HepG2 (cell line): ENCODE results near the gene LRRC4C. TPM values are rescaled to one million over a fixed set of nuclear protein-coding genes. Genes with fewer than 3 reads are reported as not detected.

Experiments used
- ATAC-seq: fragments of 200-7000 bp; cut with Tn5 transposase; 3 replicates; pipeline ENCODE4 v1.9.1; 2020; ENCODE audit warnings: mild to moderate bottlenecking, moderate library complexity
- BruUV-seq: library from RNA; stranded (reverse); fragments of 400-500 nt; replicated peaks from 2 replicates; lab custom pipeline; 2021; lab: Mats Ljungman, UMichigan
- CTCF ChIA-PET: fragments of 300-600 bp; formaldehyde crosslinking; extraction: SDS; loops from one replicate; lab custom pipeline; 2021; ENCODE audit warnings: low total read pairs, inconsistent platforms, low intra/inter-chr PET ratio; lab: Yijun Ruan, JAX
- POLR2A ChIA-PET: fragments of 350-600 bp; sonication (Branson Sonifier 250); formaldehyde crosslinking; loops from one replicate; lab custom pipeline; 2020; ENCODE audit warnings: antibody characterized with exemption, inconsistent platforms; lab: Yijun Ruan, JAX
- DNase-seq: peaks from one replicate; pipeline ENCODE4 v3.0.0-alpha.2; 2015; ENCODE audit warnings: low spot score
- FAIRE-seq: peaks from 3 replicates; lab custom pipeline; 2011; peaks lifted over from hg19 to GRCh38; lab: Jason Lieb, UNC
- H2AFZ ChIP-seq: one replicate; pipeline ENCODE4 v1.6.1; 2011; ENCODE audit warnings: low read length, inconsistent platforms
- H3K27ac ChIP-seq: fragments of 300-600 bp; 3 replicates; pipeline ENCODE4 v1.8.0; 2011; ENCODE audit warnings: mixed run types, mild to moderate bottlenecking, mixed read lengths, low read length, inconsistent platforms; ENCODE audit not compliant: insufficient read depth; ENCODE audit errors: extremely low read length
- H3K27me3 ChIP-seq, 2 experiments: fragments of 200-600 bp in 1 of 2; 2 replicates in 1 of 2; 3 replicates in 1 of 2; pipeline versions ENCODE4 v1.6.0 to v1.8.0; 2011; ENCODE audit warnings: low read length in 2 of 2, mild to moderate bottlenecking in 2 of 2, moderate library complexity in 2 of 2, inconsistent platforms in 1 of 2; ENCODE audit not compliant: insufficient read depth in 2 of 2, control insufficient read depth in 1 of 2
- H3K36me3 ChIP-seq, 2 experiments: fragments of 200-600 bp in 1 of 2; replicated peaks in 1 of 2; 2 replicates in 1 of 2; 3 replicates in 1 of 2; pipeline versions ENCODE4 v1.5.1 to v1.8.0; 2011; ENCODE audit warnings: low read length in 2 of 2, inconsistent platforms in 1 of 2; ENCODE audit not compliant: insufficient read depth in 2 of 2, control insufficient read depth in 1 of 2
- H3K4me1 ChIP-seq: 2 replicates; pipeline ENCODE4 v1.5.1; 2012; ENCODE audit warnings: low read length, inconsistent platforms; ENCODE audit not compliant: insufficient read depth
- H3K4me2 ChIP-seq: 2 replicates; pipeline ENCODE4 v1.6.0; 2011; ENCODE audit warnings: low read depth, low read length, inconsistent platforms
- H3K4me3 ChIP-seq, 3 experiments: fragments of 200-600 bp in 1 of 3; sonication (generic), shearing (Covaris generic) in 1 of 3; replicated peaks in 1 of 3; 2 replicates each; pipeline ENCODE4 v1.5.1; 2011 to 2016; ENCODE audit warnings: low read length in 3 of 3, inconsistent platforms in 2 of 3, low read depth in 2 of 3, mild to moderate bottlenecking in 2 of 3, control low read depth in 1 of 3, mixed read lengths in 1 of 3; ENCODE audit not compliant: insufficient read depth in 1 of 3
- H3K79me2 ChIP-seq: one replicate; pipeline ENCODE4 v1.6.1; 2011; ENCODE audit warnings: low read length, inconsistent platforms; ENCODE audit not compliant: insufficient read depth
- H3K9ac ChIP-seq: 2 replicates; pipeline ENCODE4 v1.6.0; 2011; ENCODE audit warnings: mild to moderate bottlenecking, low read depth, low read length, inconsistent platforms; ENCODE audit not compliant: insufficient read depth
- H3K9me3 ChIP-seq: 2 replicates; pipeline ENCODE4 v1.5.1; 2012; ENCODE audit warnings: mild to moderate bottlenecking, low read length
- H4K20me1 ChIP-seq: 2 replicates; pipeline ENCODE4 v1.6.0; 2011; ENCODE audit warnings: inconsistent platforms, mild to moderate bottlenecking, low read length, moderate library complexity; ENCODE audit not compliant: insufficient read depth
- EP300 ChIP-seq, 3 experiments: sonication (generic) in 1 of 3; formaldehyde crosslinking in 1 of 3; IDR thresholded peaks; 2 replicates each; pipeline versions ENCODE4 v1.5.1 to v1.6.1; 2011 to 2020; ENCODE audit warnings: low read depth in 2 of 3, low read length in 2 of 3, borderline replicate concordance in 1 of 3, improper control_type of control experiment in 1 of 3, mild to moderate bottlenecking in 1 of 3, missing genetic modification reagents in 1 of 3, moderate library complexity in 1 of 3
- GATAD2A ChIP-seq: IDR thresholded peaks from 2 replicates; pipeline ENCODE4 v1.6.1; 2016
- MEIS1 ChIP-seq: sonication (generic); formaldehyde crosslinking; IDR thresholded peaks from 2 replicates; pipeline ENCODE4 v1.9.0; 2021; ENCODE audit warnings: mild to moderate bottlenecking, missing genetic modification reagents, moderate library complexity, borderline replicate concordance
- RBFOX2 ChIP-seq: fragments of 200-400 bp; formaldehyde crosslinking; IDR thresholded peaks from 2 replicates; pipeline ENCODE4 v1.6.1; 2017; ENCODE audit warnings: low read depth, mild to moderate bottlenecking, low read length
- RFX1 ChIP-seq: fragments of 450-650 bp; IDR thresholded peaks from 2 replicates; pipeline ENCODE4 v1.6.1; 2017
- SMC3 ChIP-seq: IDR thresholded peaks from 2 replicates; pipeline ENCODE4 v1.6.1; 2011; ENCODE audit warnings: low read length, improper control_type of control experiment
- SP5 ChIP-seq: IDR thresholded peaks from 2 replicates; pipeline ENCODE4 v1.6.1; 2016; ENCODE audit warnings: low read depth, borderline replicate concordance
- ZFP62 ChIP-seq: sonication (generic); formaldehyde crosslinking; IDR thresholded peaks from 2 replicates; pipeline ENCODE4 v1.4.0; 2020; ENCODE audit warnings: missing genetic modification reagents
- ZNF17 ChIP-seq: sonication (generic); formaldehyde crosslinking; IDR thresholded peaks from 2 replicates; pipeline ENCODE4 v1.5.0; 2020; ENCODE audit warnings: mild to moderate bottlenecking, missing genetic modification reagents
- ZNF180 ChIP-seq: sonication (generic); formaldehyde crosslinking; IDR thresholded peaks from 2 replicates; pipeline ENCODE4 v1.4.0; 2020; ENCODE audit warnings: low read depth, missing genetic modification reagents, borderline replicate concordance
- ZNF589 ChIP-seq: sonication (generic); formaldehyde crosslinking; conservative IDR thresholded peaks from 2 replicates; pipeline ENCODE4 v1.8.0; 2022; ENCODE audit warnings: mild to moderate bottlenecking, moderate library complexity, missing genetic modification reagents
- ZNF660 ChIP-seq: sonication (generic); formaldehyde crosslinking; IDR thresholded peaks from 2 replicates; pipeline ENCODE4 v1.5.1; 2020; ENCODE audit warnings: mild to moderate bottlenecking, low read depth, missing genetic modification reagents, borderline replicate concordance
- ZSCAN30 ChIP-seq: sonication (generic); formaldehyde crosslinking; IDR thresholded peaks from 2 replicates; pipeline ENCODE4 v1.5.0; 2020; ENCODE audit warnings: mild to moderate bottlenecking, missing genetic modification reagents
- WGBS: methylation state at CpG from one replicate; pipeline ENCODE4 v1.1.6; 2017; ENCODE audit warnings: low lambda C conversion rate; 5-methylcytosine and 5-hydroxymethylcytosine counted together
- in situ Hi-C: cut with HindIII; loops from 2 replicates; pipeline ENCODE4 v1.10.0; 2017; ENCODE audit warnings: low pct_unique_long_range_greater_than_20kb; ENCODE audit not compliant: extremely low pct_ligation_motif_present
- intact Hi-C: fragments of 100-400 bp; cut with micrococcal nuclease; formaldehyde crosslinking; loops from one replicate; pipeline ENCODE4 v1.10.0; 2022; ENCODE audit not compliant: unreplicated experiment
- polyA plus RNA-seq, 8 experiments: library from polyadenylated mRNA; depleted of rRNA in 3 of 8; stranded (reverse) in 7 of 8; unstranded in 1 of 8; fragments of >200 nt; fragmentation: Illumina TruSeq in 4 of 8; extraction: Trizol in 4 of 8; gene quantifications; 2 replicates each; pipeline versions ENCODE4 v1.2.1 to v1.2.3, GENCODE V29; 2011 to 2016; ENCODE audit warnings: low read depth in 4 of 8, missing spikeins in 1 of 8, mixed read lengths in 1 of 8; ENCODE audit not compliant: insufficient read depth in 1 of 8
- total RNA-seq, 5 experiments: library from RNA; depleted of rRNA; stranded (reverse); fragments of >200 nt; fragmentation: Illumina TruSeq; extraction: Trizol; gene quantifications; 2 replicates each; pipeline ENCODE4 v1.2.3, GENCODE V29; 2016; ENCODE audit warnings: low read depth in 1 of 5
- TF ChIP-seq, protein P1 (sequence below): sonication (generic); formaldehyde crosslinking; IDR thresholded peaks from 2 replicates; pipeline ENCODE4 v1.4.0; 2020; ENCODE audit warnings: mild to moderate bottlenecking, missing genetic modification reagents
- TF ChIP-seq, protein P2 (sequence below): sonication (generic); formaldehyde crosslinking; IDR thresholded peaks from 2 replicates; pipeline ENCODE4 v1.8.1; 2023; ENCODE audit warnings: mild to moderate bottlenecking, moderate library complexity, missing genetic modification reagents
- TF ChIP-seq, protein P3 (sequence below): sonication (generic); formaldehyde crosslinking; IDR thresholded peaks from 2 replicates; pipeline ENCODE4 v1.9.0; 2021; ENCODE audit warnings: missing genetic modification reagents, mild to moderate bottlenecking, borderline replicate concordance
- TF ChIP-seq, protein P4 (sequence below): IDR thresholded peaks from 2 replicates; pipeline ENCODE4 v1.6.1; 2012; ENCODE audit warnings: low read length, improper control_type of control experiment

The LRRC4C gene
- total and polyA plus RNA-seq, 2 of the 13 experiments (the other 11 are each of a cell fraction or from before 2014, with no cell fraction given): not detected

DNA sequence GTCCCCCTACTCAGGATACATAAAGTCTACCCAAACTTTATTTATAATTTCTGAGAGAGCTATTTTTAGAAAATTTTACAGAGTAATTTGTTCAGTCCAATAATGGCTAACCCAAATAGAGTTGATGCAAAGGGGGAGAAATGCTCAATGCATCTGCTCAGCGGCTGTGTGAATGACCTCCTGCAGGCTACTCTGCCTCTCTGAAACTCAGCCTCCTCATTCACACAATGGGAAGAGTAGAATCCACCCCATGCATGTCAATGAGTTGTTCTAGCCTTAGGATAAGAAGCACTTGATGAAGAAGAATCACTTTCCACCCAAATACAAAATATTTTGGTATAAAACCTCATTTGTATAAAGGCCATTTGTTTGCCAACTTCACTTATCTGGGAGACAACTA lies 1204.0 kb downstream of the LRRC4C start (continued):
- TF ChIP-seq EP300 (IDR thresholded peaks at IDR 0.05; ENCODE audit: low read depth in 2 of 2, low read length in 2 of 2): no peak
- TF ChIP-seq EP300 (CRISPR knock-in tag; IDR thresholded peaks at IDR 0.05; ENCODE audit: borderline replicate concordance): no peak
- TF ChIP-seq, protein P1, sequence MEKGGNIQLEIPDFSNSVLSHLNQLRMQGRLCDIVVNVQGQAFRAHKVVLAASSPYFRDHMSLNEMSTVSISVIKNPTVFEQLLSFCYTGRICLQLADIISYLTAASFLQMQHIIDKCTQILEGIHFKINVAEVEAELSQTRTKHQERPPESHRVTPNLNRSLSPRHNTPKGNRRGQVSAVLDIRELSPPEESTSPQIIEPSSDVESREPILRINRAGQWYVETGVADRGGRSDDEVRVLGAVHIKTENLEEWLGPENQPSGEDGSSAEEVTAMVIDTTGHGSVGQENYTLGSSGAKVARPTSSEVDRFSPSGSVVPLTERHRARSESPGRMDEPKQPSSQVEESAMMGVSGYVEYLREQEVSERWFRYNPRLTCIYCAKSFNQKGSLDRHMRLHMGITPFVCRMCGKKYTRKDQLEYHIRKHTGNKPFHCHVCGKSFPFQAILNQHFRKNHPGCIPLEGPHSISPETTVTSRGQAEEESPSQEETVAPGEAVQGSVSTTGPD (CRISPR knock-in tag): no peak
- TF ChIP-seq ZNF660 (CRISPR knock-in tag): no peak
- no peak for TF ChIP-seq MEIS1
- TF ChIP-seq, all 625 proteins: peak for 0

DNA sequence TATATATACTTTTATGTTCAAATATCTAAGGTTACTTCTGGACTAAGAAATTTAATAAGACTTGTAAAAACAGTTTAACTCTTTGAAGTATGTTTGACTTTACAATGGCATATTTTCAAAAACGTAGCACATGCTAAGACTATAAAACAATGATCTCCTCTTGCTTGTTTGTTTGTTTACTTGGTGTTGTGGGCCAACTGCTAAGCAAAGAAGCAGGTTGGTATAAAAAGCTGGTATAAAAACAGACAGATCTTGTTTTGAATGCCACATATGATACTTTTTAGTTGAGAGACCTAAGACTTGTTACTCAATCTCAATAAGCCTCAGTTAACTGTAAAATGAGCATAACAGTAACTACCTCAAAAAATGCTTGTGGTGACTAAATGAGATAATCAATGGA lies 1206.3 kb downstream of the LRRC4C start:
- H3K9ac ChIP-seq: no peak overlapping the region
- 0% methylated on average over 1 of the region's 1 CpG for WGBS
- H3K9me3 ChIP-seq: no peaks in the 10 kb centered on the region
- H3K4me1 ChIP-seq: no peaks in the 10 kb centered on the region
- intact Hi-C loops (no loop called here), in situ Hi-C loops (no loop called here)
- no peak for DNase-seq
- FAIRE-seq: no peak
- no peak for ATAC-seq
- no peaks in the 10 kb centered on the region for H3K36me3 ChIP-seq
- ChIA-PET POLR2A (no interaction called here), CTCF (no interaction called here)
- H3K4me2 ChIP-seq: no peak overlapping the region
- no peaks in the 10 kb centered on the region for H4K20me1 ChIP-seq
- no peak overlapping the region for H3K27ac ChIP-seq
- no peaks in the 10 kb centered on the region for H3K79me2 ChIP-seq
- no TSS peak for BruUV-seq
- no peak overlapping the region for H3K4me3 ChIP-seq
- H3K27me3 ChIP-seq: no peaks in the 10 kb centered on the region
- no peak overlapping the region for H2AFZ ChIP-seq
- no peak for TF ChIP-seq GATAD2A (CRISPR knock-in tag)
- no peak for TF ChIP-seq SP5 (CRISPR knock-in tag)
- TF ChIP-seq, protein P2, sequence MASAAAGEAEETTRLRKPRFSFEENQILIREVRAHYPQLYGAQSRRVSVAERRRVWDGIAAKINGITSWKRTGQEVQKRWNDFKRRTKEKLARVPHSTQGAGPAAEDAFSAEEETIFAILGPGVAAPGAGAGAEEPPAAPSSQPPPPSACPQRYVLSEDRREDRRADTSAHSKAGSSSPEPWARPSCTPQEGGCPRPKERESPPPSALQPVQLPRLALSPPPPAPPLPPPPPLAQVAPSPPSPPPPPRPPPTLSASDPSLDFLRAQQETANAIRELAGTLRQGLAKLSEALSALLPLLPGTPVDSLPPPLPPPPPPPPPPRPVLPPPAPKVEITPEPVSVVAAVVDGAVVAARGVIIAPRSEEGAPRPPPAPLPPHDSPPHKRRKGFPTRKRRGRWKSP: no peak
- no peak for TF ChIP-seq RBFOX2
- no peak for TF ChIP-seq ZNF180 (CRISPR knock-in tag)
- TF ChIP-seq, protein P3, sequence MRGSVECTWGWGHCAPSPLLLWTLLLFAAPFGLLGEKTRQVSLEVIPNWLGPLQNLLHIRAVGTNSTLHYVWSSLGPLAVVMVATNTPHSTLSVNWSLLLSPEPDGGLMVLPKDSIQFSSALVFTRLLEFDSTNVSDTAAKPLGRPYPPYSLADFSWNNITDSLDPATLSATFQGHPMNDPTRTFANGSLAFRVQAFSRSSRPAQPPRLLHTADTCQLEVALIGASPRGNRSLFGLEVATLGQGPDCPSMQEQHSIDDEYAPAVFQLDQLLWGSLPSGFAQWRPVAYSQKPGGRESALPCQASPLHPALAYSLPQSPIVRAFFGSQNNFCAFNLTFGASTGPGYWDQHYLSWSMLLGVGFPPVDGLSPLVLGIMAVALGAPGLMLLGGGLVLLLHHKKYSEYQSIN (CRISPR knock-in tag): no peak
- no peak for TF ChIP-seq ZNF17
- TF ChIP-seq EP300 (IDR thresholded peaks at IDR 0.05; ENCODE audit: low read depth in 2 of 2, low read length in 2 of 2): no peak
- no peak for TF ChIP-seq EP300 (CRISPR knock-in tag; IDR thresholded peaks at IDR 0.05; ENCODE audit: borderline replicate concordance)
- TF ChIP-seq RFX1: no peak
- no peak for TF ChIP-seq ZNF589 (CRISPR knock-in tag)
- TF ChIP-seq ZSCAN30 (CRISPR knock-in tag): no peak
- no peak for TF ChIP-seq ZFP62 (CRISPR knock-in tag)
- TF ChIP-seq, protein P4, sequence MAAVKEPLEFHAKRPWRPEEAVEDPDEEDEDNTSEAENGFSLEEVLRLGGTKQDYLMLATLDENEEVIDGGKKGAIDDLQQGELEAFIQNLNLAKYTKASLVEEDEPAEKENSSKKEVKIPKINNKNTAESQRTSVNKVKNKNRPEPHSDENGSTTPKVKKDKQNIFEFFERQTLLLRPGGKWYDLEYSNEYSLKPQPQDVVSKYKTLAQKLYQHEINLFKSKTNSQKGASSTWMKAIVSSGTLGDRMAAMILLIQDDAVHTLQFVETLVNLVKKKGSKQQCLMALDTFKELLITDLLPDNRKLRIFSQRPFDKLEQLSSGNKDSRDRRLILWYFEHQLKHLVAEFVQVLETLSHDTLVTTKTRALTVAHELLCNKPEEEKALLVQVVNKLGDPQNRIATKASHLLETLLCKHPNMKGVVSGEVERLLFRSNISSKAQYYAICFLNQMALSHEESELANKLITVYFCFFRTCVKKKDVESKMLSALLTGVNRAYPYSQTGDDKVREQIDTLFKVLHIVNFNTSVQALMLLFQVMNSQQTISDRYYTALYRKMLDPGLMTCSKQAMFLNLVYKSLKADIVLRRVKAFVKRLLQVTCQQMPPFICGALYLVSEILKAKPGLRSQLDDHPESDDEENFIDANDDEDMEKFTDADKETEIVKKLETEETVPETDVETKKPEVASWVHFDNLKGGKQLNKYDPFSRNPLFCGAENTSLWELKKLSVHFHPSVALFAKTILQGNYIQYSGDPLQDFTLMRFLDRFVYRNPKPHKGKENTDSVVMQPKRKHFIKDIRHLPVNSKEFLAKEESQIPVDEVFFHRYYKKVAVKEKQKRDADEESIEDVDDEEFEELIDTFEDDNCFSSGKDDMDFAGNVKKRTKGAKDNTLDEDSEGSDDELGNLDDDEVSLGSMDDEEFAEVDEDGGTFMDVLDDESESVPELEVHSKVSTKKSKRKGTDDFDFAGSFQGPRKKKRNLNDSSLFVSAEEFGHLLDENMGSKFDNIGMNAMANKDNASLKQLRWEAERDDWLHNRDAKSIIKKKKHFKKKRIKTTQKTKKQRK: no peak
- TF ChIP-seq SMC3: no peak
